Hepatocyte (in vitro differentiated cells): ENCODE results near the gene PRR20A. TPM values are rescaled to one million over a fixed set of nuclear protein-coding genes. Genes with fewer than 3 reads are reported as not detected.
"Not testable (repeated sequence)": the region's sequence is repeated elsewhere in the genome, so short reads cannot be mapped to it uniquely, and the experiment has no call there.

ENCODE experiments used
- DNase-seq: peaks from one replicate; pipeline ENCODE4 v3.0.0-alpha.2; 2016; ENCODE audit warnings: low spot score
- H2AFZ ChIP-seq: fragments of 200-600 bp; sonication (generic); 2 replicates; pipeline ENCODE4 v1.6.0; 2016; ENCODE audit warnings: antibody characterized with exemption, mild to moderate bottlenecking
- H3K27ac ChIP-seq: fragments of 200-600 bp; sonication (generic); 2 replicates; pipeline ENCODE4 v1.5.1; 2016; ENCODE audit warnings: mild to moderate bottlenecking
- H3K27me3 ChIP-seq: fragments of 200-600 bp; sonication (generic); 2 replicates; pipeline ENCODE4 v1.6.1; 2016
- H3K36me3 ChIP-seq: fragments of 200-600 bp; sonication (generic); replicated peaks from 2 replicates; pipeline ENCODE4 v1.5.1; 2016; ENCODE audit warnings: low read depth; ENCODE audit not compliant: insufficient read depth
- H3K4me1 ChIP-seq: fragments of 200-600 bp; sonication (generic); 2 replicates; pipeline ENCODE4 v1.5.1; 2016; ENCODE audit warnings: mild to moderate bottlenecking, moderate library complexity; ENCODE audit not compliant: insufficient read depth
- H3K4me2 ChIP-seq: fragments of 200-600 bp; sonication (generic); 2 replicates; pipeline ENCODE4 v1.6.0; 2016
- H3K4me3 ChIP-seq: fragments of 200-600 bp; sonication (generic); 2 replicates; pipeline ENCODE4 v1.5.1; 2016; ENCODE audit warnings: mild to moderate bottlenecking
- H3K79me2 ChIP-seq: fragments of 200-600 bp; sonication (generic); 2 replicates; pipeline ENCODE4 v1.6.0; 2017; ENCODE audit warnings: mild to moderate bottlenecking
- H3K9me2 ChIP-seq: fragments of 200-600 bp; sonication (generic); replicated peaks from 2 replicates; pipeline ENCODE4 v1.6.0; 2017; ENCODE audit warnings: mild to moderate bottlenecking; ENCODE audit not compliant: insufficient read depth
- H3K9me3 ChIP-seq: fragments of 200-600 bp; sonication (generic); 2 replicates; pipeline ENCODE4 v1.5.1; 2016; ENCODE audit warnings: low read depth, mild to moderate bottlenecking
- H4K20me1 ChIP-seq: fragments of 200-600 bp; sonication (generic); 2 replicates; pipeline ENCODE4 v1.6.0; 2016; ENCODE audit warnings: mild to moderate bottlenecking; ENCODE audit not compliant: insufficient read depth, poor library complexity, severe bottlenecking
- CTCF ChIP-seq: fragments of 200-600 bp; sonication (generic); IDR thresholded peaks from 2 replicates; pipeline ENCODE4 v1.5.1; 2016; ENCODE audit warnings: antibody characterized with exemption, mild to moderate bottlenecking; ENCODE audit not compliant: poor library complexity
- EZH2 ChIP-seq: fragments of 200-600 bp; sonication (generic); IDR thresholded peaks from 2 replicates; pipeline ENCODE4 v1.6.1; 2016; ENCODE audit warnings: antibody characterized with exemption, mild to moderate bottlenecking, borderline replicate concordance
- EZH2phosphoT487 ChIP-seq: fragments of 200-600 bp; sonication (generic); IDR thresholded peaks from one replicate; pipeline ENCODE4 v1.6.1; 2018; ENCODE audit warnings: antibody characterized with exemption, mild to moderate bottlenecking, low read depth, moderate library complexity; ENCODE audit not compliant: unreplicated experiment, severe bottlenecking
- whole genome bisulfite sequencing: methylation state at CpG from one replicate; pipeline ENCODE4 v1.1.6; 2016; ENCODE audit warnings: low lambda C conversion rate; ENCODE audit errors: missing lambda C conversion rate; 5-methylcytosine and 5-hydroxymethylcytosine counted together
- polyA plus RNA-seq: library from polyadenylated mRNA; unstranded; fragments of >200 nt; fragmentation: Nextera tagmentation; extraction: Ambion mirVana; gene quantifications from 2 replicates; pipeline ENCODE4 v1.2.1, GENCODE V29; 2016
- small RNA-seq: library from RNA; depleted of rRNA; stranded (forward); fragments of <200 nt; gene quantifications from one replicate; pipeline ENCODE3, GENCODE V24; 2014
- total RNA-seq: library from RNA; depleted of rRNA; stranded (reverse); fragments of >200 nt; gene quantifications from 2 replicates; pipeline ENCODE4 v1.2.3, GENCODE V29; 2014

The PRR20A gene
- total and polyA plus RNA-seq, 2 experiments from 2014 or later, result not detected

DNA sequence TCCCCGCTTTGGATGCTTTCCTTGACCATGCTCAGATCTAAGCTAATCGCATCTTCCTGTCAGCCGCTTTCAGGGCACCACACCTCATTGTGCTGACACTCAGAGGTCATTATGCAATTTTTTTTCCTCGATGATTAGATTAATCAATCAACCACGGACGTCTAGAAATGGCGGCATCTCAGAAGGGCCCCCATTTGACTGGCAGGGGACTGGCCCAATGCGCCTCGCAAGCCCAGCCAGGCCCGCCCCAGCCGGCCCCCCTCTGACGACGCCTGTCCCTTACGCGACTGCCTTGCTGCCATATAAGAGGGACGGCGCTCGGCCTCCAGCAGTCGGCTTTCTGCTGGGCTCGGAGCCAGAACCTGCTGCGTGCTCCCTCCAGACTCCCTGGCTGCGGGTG is 13.0 kb downstream of the PRR20A start, which contains the start of gene PRR20C:
TSS of gene PRR20C (plus strand) at position 301 of the 400 bp plus-strand sequence. CDS start 387 bp downstream, outside the sequence.
- not testable (repeated sequence) for H2AFZ ChIP-seq, H3K4me1 ChIP-seq, H4K20me1 ChIP-seq, H3K27ac ChIP-seq, H3K9me2 ChIP-seq, H3K4me3 ChIP-seq, DNase-seq, H3K36me3 ChIP-seq, H3K9me3 ChIP-seq, H3K79me2 ChIP-seq, H3K27me3 ChIP-seq, H3K4me2 ChIP-seq
- no CpG with 5 or more reads among the region's 22 CpGs for WGBS

DNA sequence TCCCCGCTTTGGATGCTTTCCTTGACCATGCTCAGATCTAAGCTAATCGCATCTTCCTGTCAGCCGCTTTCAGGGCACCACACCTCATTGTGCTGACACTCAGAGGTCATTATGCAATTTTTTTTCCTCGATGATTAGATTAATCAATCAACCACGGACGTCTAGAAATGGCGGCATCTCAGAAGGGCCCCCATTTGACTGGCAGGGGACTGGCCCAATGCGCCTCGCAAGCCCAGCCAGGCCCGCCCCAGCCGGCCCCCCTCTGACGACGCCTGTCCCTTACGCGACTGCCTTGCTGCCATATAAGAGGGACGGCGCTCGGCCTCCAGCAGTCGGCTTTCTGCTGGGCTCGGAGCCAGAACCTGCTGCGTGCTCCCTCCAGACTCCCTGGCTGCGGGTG is 19.6 kb downstream of the PRR20A start, which contains the start of gene PRR20D:
TSS of gene PRR20D (plus strand) at position 301 of the 400 bp plus-strand sequence. CDS start 387 bp downstream, outside the sequence.
- H3K9me3 ChIP-seq, H3K4me3 ChIP-seq, H4K20me1 ChIP-seq, H3K27ac ChIP-seq, DNase-seq, H2AFZ ChIP-seq, H3K4me1 ChIP-seq, H3K79me2 ChIP-seq, H3K27me3 ChIP-seq, H3K36me3 ChIP-seq, H3K4me2 ChIP-seq, H3K9me2 ChIP-seq: not testable (repeated sequence)
- WGBS, result no CpG with 5 or more reads among the region's 22 CpGs

DNA sequence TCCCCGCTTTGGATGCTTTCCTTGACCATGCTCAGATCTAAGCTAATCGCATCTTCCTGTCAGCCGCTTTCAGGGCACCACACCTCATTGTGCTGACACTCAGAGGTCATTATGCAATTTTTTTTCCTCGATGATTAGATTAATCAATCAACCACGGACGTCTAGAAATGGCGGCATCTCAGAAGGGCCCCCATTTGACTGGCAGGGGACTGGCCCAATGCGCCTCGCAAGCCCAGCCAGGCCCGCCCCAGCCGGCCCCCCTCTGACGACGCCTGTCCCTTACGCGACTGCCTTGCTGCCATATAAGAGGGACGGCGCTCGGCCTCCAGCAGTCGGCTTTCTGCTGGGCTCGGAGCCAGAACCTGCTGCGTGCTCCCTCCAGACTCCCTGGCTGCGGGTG is 26.2 kb downstream of the PRR20A start, which contains the start of gene PRR20E:
TSS of gene PRR20E (plus strand) at position 301 of the 400 bp plus-strand sequence. CDS start 387 bp downstream, outside the sequence.
- not testable (repeated sequence) for DNase-seq

GRCh38 chr13:57191667-57192066 is 50.9 kb downstream of the PRR20A start:
- Histone ChIP-seq H4K20me1 (no peaks in the 10 kb centered on the region), H3K9me2 (no peaks in the 10 kb centered on the region), H3K27me3 (no peaks in the 10 kb centered on the region), H2AFZ (no peak overlapping the region), H3K4me3 (no peak overlapping the region), H3K79me2 (no peaks in the 10 kb centered on the region), H3K9me3 (no peaks in the 10 kb centered on the region), H3K4me1 (no peaks in the 10 kb centered on the region), H3K36me3 (no peaks in the 10 kb centered on the region), H3K27ac (no peak overlapping the region), H3K4me2 (no peak overlapping the region)
- 72% methylated on average over 1 of the region's 1 CpG for WGBS
- no peak for DNase-seq
- TF ChIP-seq EZH2 (no peak), CTCF (no peak), EZH2phosphoT487 (no peak)

More for the DNA sequence above, 26.2 kb downstream of the PRR20A start, which contains the start of gene PRR20E:
- not testable (repeated sequence) for H4K20me1 ChIP-seq, H3K9me2 ChIP-seq, H3K79me2 ChIP-seq, H3K9me3 ChIP-seq, H2AFZ ChIP-seq, H3K4me3 ChIP-seq, H3K4me1 ChIP-seq, H3K4me2 ChIP-seq, H3K36me3 ChIP-seq, H3K27ac ChIP-seq, H3K27me3 ChIP-seq
- no CpG with 5 or more reads among the region's 22 CpGs for WGBS

Small RNA genes lying within 50 kb of the gene (small RNA-seq; reads per million reads assigned to genes)
- gene PRR20FP, result not detected

Other genes with a start within 250 kb of the PRR20A start
- not detected in 2 replicates for gene PRR20B, start 6.6 kb downstream of the PRR20A start, total RNA-seq
- gene PRR20B, start 6.6 kb downstream of the PRR20A start, polyA plus RNA-seq, result not detected in 2 replicates
- gene PRR20C, start 13.1 kb downstream of the PRR20A start, total RNA-seq, result not detected in 2 replicates
- gene PRR20C, start 13.1 kb downstream of the PRR20A start, polyA plus RNA-seq, result not detected in 2 replicates
- gene PRR20D, start 19.7 kb downstream of the PRR20A start, total RNA-seq, result not detected in 2 replicates
- not detected in 2 replicates for gene PRR20D, start 19.7 kb downstream of the PRR20A start, polyA plus RNA-seq
- not detected in 2 replicates for gene PRR20E, start 26.3 kb downstream of the PRR20A start, total RNA-seq
- not detected in 2 replicates for gene PRR20E, start 26.3 kb downstream of the PRR20A start, polyA plus RNA-seq